GM21390 (cell line): ENCODE results near the gene NPY1R.

Experiments used
- ATAC-seq: cut with Tn5 transposase; IDR thresholded peaks from one replicate; pipeline ENCODE4 v1.9.1; 2021; ENCODE audit not compliant: unreplicated experiment

Gene NPY1R

GRCh38 chr4:163332526-163333406 is at the start of gene NPY1R:
NPY1R (minus strand) TSS chr4:163332596; CDS start chr4:163326554, 6,042 bp downstream.
- ATAC-seq, result peak; percentile 84

DNA sequence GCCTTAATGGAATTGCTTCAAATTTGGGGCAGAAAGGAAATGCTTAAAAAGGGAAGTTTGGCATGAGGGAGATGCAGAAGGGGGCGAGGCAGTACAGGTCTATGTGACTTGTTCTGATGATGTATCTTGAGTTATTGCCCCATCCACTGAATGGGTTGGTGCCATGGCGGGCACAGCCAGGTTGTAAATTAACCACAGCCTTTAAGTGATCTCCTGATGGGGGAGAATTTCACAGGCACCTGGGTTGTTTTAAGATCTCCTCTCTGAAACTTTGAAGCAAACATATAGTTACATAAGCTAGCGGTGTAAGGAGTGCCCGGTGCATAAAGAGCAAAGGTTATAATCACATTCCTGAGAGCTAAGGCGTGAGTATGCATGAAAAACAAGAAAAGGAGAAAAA is 48.3 kb upstream of the NPY1R start:
- ATAC-seq, result no peak

GRCh38 chr4:163378661-163379060 is 46.3 kb upstream of the NPY1R start:
- ATAC-seq, result no peak

GRCh38 chr4:163372029-163372428 is 39.6 kb upstream of the NPY1R start:
- ATAC-seq, result no peak

DNA sequence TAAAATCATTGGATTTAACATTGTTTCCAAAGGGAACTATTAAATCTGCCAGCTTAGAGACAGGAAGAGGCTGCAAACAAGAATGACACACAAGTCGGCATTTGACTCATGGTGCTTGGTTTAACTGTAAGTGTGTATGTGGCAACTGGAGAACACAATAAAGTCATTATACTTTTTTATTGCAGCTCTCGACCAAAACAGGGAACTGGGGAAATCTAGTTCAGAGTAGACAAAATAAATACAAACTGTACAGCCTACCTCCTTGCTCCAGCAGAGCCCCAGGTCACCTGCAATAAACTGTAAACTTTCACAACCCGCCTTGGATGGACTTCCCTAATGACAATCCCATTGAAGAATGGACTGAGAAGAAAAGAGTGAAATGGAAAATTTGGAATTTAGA is 35.3 kb upstream of the NPY1R start:
- ATAC-seq, result no peak

DNA sequence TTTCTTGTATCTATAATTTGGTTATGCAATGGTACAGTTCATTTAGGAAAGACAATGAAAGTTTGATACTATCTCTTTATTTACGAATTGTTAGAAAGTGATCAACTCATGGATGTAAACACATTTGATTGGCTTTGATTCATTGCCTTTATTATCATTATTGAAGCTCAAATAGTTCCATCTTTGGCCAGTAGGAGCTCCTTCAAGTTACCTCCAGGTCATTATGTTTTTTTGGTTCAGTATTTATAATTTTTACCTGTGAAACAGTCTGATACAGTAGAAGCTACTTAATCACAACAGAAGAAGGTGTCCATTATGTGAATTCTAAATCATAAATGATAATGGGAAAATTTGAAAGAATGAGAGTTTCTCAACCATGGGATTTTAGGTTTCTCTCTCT is 23.7 kb upstream of the NPY1R start:
- ATAC-seq, result no peak

DNA sequence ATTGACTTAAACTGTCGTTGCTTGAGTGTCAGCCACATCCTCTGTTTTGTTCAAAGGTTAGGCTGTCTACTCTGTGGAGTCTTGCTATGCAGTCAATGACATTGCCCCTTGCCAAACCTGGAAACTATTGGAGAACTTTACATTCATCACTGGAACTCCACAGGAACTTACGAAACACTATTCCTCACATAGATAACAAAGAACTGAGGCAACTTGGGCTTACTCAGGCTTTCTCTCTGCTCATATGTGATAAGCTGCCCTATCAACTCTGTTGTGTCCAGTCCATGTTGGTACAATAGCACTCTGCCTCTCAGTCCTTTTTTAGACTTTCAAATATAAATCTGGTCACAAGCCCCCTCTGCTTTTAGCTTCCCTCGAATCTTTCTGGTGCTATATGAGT is 20.7 kb upstream of the NPY1R start:
- ATAC-seq, result no peak

GRCh38 chr4:163350672-163351071 is 18.3 kb upstream of the NPY1R start:
- no peak for ATAC-seq

DNA sequence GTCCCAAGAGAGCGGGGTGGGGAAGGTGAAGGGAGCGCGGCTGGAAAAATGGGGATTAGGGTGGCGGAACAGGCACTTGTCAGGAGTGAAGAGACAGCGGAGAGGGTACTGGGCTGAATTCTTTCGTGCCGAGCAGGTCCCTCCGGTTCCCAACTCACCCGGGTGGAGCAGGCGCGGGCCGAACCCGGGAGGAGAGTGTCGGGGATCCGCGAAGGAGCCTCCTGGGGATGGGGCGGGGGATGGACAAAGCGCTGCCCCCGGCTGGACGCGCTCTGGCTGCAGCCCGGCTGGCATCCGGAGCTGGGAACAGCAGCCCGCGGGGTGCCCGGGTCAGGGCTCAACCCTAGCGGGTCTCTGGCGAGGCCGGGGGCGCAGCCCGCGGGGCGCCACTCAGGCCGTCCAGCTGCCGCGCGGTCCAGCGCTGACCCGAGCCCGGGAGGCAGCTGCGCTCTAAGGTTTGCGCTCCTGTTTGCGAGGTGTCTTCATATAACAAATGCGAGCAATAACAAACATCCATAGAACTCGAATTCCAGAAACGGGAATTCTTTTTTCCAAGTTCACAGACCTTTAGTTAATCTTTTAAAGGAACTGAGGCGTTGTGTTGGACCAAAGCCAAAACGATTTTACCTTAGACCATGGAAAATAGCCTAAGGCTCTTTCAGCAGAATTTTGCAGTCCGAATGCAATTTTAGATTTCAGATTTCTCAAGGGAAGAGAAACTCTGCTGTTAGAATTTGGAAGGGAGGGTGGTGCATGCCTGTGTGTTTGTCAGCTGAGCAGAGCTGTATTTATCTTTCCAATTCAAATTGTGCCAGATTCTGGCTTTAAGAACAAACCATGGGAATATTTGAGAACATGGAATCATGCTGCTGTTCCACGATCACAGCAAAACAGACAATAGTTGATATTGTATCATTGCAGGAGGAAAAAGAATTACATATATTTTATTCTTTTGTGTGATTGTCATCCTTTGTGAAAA is 12.0 kb upstream of the NPY1R start:
- ATAC-seq, result no peak

GRCh38 chr4:163343604-163344146 is 11.3 kb upstream of the NPY1R start, which contains the start of gene NPY5R:
NPY5R (plus strand) TSS chr4:163343892; CDS start chr4:163350274, 6,382 bp downstream.
- ATAC-seq, result no peak

DNA sequence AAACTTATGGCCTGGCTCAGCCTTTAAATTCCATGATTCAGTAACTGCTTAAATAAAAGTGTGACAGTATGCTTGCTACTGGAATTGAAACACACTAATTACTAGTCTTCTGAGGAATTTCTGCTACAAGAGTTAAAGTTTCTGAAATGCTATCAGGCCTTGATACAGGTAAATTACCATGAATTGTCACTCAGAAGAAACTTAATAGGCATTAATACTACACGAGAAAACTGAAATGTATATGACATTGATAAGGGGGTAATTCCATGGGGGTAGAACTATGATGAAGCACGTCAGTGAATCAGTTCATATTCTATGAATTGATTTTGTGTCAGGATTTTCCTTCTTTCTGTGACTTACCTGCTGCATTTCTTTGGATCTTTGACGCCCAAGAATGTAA is 3.0 kb upstream of the NPY1R start:
- ATAC-seq, result no peak

GRCh38 chr4:163331629-163332376 is 593 bp downstream of the NPY1R start:
- no peak for ATAC-seq

DNA sequence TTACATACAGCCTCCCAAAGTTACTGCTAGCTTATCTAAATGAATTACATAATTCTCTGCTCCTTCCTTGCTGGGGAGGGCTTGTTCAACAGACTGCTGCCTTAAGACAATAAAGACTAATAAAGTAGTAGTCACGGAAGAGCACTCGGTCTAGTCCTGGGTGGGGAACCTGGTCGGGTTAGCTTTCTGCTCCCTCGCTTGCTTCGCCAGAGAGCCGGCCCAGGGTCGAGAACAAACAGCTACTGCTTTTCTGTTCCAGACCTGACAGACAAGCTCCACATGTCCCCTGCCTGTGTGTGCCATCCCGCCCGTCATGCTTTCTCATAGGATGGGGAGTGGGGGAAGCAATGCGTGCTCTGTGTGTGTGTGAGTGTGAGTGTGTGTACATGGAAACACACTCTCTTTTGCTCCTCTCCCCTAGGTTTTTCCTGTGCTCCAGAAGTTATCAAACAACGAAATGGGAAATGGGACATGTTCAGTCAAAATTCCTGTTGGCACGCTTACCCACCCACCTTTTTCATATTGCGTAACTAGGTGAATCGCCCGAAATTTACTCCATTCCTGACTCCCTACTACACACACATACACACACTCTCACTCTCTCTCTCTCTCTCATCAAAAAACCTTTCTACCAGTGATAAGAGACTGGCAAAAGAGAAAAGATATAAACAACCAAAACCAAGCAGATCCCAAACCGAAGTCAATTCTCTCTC is 1.3 kb downstream of the NPY1R start:
- ATAC-seq, result no peak

DNA sequence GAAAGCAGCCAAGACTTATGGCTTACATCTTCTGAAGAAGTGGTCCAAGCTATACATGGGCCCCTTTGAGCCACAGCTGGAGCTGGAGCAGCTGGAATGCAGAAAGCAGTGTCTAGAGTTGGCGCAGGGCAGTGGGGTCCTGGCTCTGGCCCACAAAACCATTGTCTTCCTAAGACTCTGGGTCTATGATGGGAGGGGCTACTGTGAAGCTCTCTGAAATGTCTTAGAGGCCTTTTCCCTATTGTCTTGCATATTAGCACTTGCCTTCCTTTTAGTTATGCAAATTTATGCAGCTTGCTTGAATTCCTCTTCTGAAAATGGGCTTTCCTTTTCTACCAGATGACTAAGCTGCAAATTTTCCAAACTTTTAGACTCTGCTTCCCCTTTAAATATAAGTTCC is 15.3 kb downstream of the NPY1R start:
- no peak for ATAC-seq

- no peak for ATAC-seq
Measured at GRCh38 chr4:163309466-163309865, 22.9 kb downstream of the NPY1R start.

GRCh38 chr4:163303069-163303468 is 29.3 kb downstream of the NPY1R start:
- no peak for ATAC-seq

DNA sequence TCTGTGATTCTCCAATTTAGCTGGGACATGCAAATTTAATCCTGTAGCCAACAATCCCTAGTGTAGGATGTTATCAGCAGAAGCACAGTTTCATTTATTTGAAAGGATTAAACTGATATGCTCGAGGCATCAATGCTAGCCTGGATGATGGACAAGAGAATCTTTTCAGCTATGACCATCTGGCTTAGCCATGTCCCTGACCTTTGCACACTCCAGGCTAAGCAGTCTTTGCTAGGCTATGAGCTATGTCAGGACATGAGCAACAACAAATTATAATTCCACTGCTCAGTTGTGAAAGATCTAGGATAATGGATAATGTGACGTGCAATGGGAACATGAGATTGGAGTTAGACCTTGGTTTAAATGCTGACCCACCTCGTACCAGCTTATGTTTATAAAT is 32.0 kb downstream of the NPY1R start:
- ATAC-seq, result no peak

GRCh38 chr4:163295138-163295537 is 37.3 kb downstream of the NPY1R start:
- no peak for ATAC-seq

GRCh38 chr4:163284304-163284703 is 48.1 kb downstream of the NPY1R start:
- no peak for ATAC-seq
